OCI-LY7 (cell line): ENCODE data around the gene LSG1. TPM values are rescaled to one million over a fixed set of nuclear protein-coding genes. Genes with fewer than 3 reads are reported as not detected.

ENCODE experiments used
- BruUV-seq: library from RNA; stranded (reverse); fragments of 400-500 nt; replicated peaks from 2 replicates; lab custom pipeline; 2021; lab: Mats Ljungman, UMichigan
- CTCF ChIA-PET: fragments of 300-600 bp; sonication (Branson Sonifier 250); formaldehyde crosslinking; loops from one replicate; lab custom pipeline; 2022; ENCODE audit warnings: antibody characterized with exemption; ENCODE audit not compliant: unreplicated experiment; lab: Charles Lee
- POLR2A ChIA-PET: fragments of 300-600 bp; sonication (Branson Sonifier 250); formaldehyde crosslinking; loops from one replicate; lab custom pipeline; 2022; ENCODE audit warnings: antibody characterized with exemption; lab: Charles Lee
- DNase-seq: peaks from one replicate; pipeline ENCODE4 v3.0.0-alpha.2; 2015; ENCODE audit warnings: low spot score
- H2AFZ ChIP-seq: fragments of 200-600 bp; sonication (generic), shearing (Covaris generic); 2 replicates; pipeline ENCODE4 v1.6.1; 2014; ENCODE audit warnings: mild to moderate bottlenecking, antibody characterized with exemption, low read length, moderate library complexity
- H3K27ac ChIP-seq: fragments of 200-600 bp; sonication (generic); 2 replicates; pipeline ENCODE4 v1.5.1; 2014; ENCODE audit warnings: mixed run types, low read depth, mild to moderate bottlenecking, moderate library complexity, low read length, inconsistent platforms; ENCODE audit not compliant: poor library complexity, severe bottlenecking
- H3K36me3 ChIP-seq: fragments of 200-600 bp; sonication (generic); 2 replicates; pipeline ENCODE4 v1.6.1; 2014; ENCODE audit warnings: mild to moderate bottlenecking, antibody characterized with exemption, low read length, moderate library complexity, mixed read lengths; ENCODE audit not compliant: insufficient read depth
- H3K4me1 ChIP-seq: fragments of 200-600 bp; sonication (generic); 2 replicates; pipeline ENCODE4 v1.5.1; 2014; ENCODE audit warnings: mild to moderate bottlenecking, low read length; ENCODE audit not compliant: insufficient read depth, poor library complexity, severe bottlenecking
- H3K4me2 ChIP-seq: fragments of 200-600 bp; sonication (generic); 2 replicates; pipeline ENCODE4 v1.6.1; 2014; ENCODE audit warnings: mild to moderate bottlenecking, low read length
- H3K4me3 ChIP-seq: fragments of 200-600 bp; sonication (generic); 2 replicates; pipeline ENCODE4 v1.5.1; 2014; ENCODE audit warnings: mild to moderate bottlenecking, low read depth, low read length; ENCODE audit not compliant: poor library complexity, severe bottlenecking
- H3K79me2 ChIP-seq: fragments of 200-600 bp; sonication (generic); 2 replicates; pipeline ENCODE4 v1.6.1; 2016; ENCODE audit warnings: low read depth, mild to moderate bottlenecking, low read length, moderate library complexity, mixed read lengths; ENCODE audit not compliant: insufficient read depth
- H3K9me2 ChIP-seq: fragments of 200-600 bp; sonication (generic); 2 replicates; pipeline ENCODE4 v1.6.1; 2016; ENCODE audit warnings: mild to moderate bottlenecking, low read length, mixed read lengths; ENCODE audit not compliant: insufficient read depth
- H3K9me3 ChIP-seq: fragments of 200-600 bp; sonication (generic); 2 replicates; pipeline ENCODE4 v1.6.1; 2014; ENCODE audit warnings: mild to moderate bottlenecking, mixed run types, low read length, mixed read lengths
- H4K20me1 ChIP-seq: fragments of 200-600 bp; sonication (generic); 2 replicates; pipeline ENCODE4 v1.6.1; 2014; ENCODE audit warnings: mild to moderate bottlenecking, antibody characterized with exemption, low read length, moderate library complexity, mixed read lengths; ENCODE audit not compliant: insufficient read depth
- CTCF ChIP-seq: fragments of 200-600 bp; sonication (generic); conservative IDR thresholded peaks from 2 replicates; pipeline ENCODE4 v1.5.1; 2014; ENCODE audit warnings: mild to moderate bottlenecking, antibody characterized with exemption, low read length, moderate library complexity, mixed read lengths
- EZH2phosphoT487 ChIP-seq: fragments of 200-600 bp; sonication (generic); IDR thresholded peaks from 2 replicates; pipeline ENCODE4 v1.6.1; 2018; ENCODE audit warnings: low read depth, borderline replicate concordance, mild to moderate bottlenecking, mixed run types, antibody characterized with exemption, low read length, moderate library complexity, mixed read lengths
- intact Hi-C: fragments of 100-400 bp; cut with micrococcal nuclease; formaldehyde crosslinking; loops from one replicate; pipeline ENCODE4 v1.10.0; 2022; ENCODE audit not compliant: unreplicated experiment
- total RNA-seq, 2 experiments: library from RNA; depleted of rRNA in 1 of 2; stranded (reverse); fragments of >200 nt in 1 of 2; shearing (Covaris generic) in 1 of 2; gene quantifications; 2 replicates each; pipeline ENCODE4 v1.2.3, GENCODE V29; 2014 to 2022

The LSG1 gene
- total RNA-seq, 2 experiments from 2014 or later = 44.4 to 52.9 TPM

- ChIA-PET CTCF (no interaction called here), POLR2A (interaction anchor here (0.8 kb wide), 1 partner anchor 373 kb away, joined by 3 read pairs; no protein-coding TSS in a partner anchor)
- Histone ChIP-seq H3K36me3 (peaks cover 81% of the 10 kb centered on the region), H3K9me2 (no peaks in the 10 kb centered on the region), H3K4me2 (no peak overlapping the region), H3K9me3 (no peaks in the 10 kb centered on the region), H2AFZ (no peak overlapping the region), H3K27ac (no peak overlapping the region), H3K79me2 (peaks cover 6% of the 10 kb centered on the region), H3K4me3 (no peak overlapping the region), H4K20me1 (no peaks in the 10 kb centered on the region), H3K4me1 (no peaks in the 10 kb centered on the region)
- TF ChIP-seq CTCF (no peak), EZH2phosphoT487 (no peak)
- DNase-seq = no peak
- no TSS peak for BruUV-seq
- intact Hi-C loops = no loop called here
Measured at GRCh38 chr3:194658477-194659242, 13.3 kb downstream of the LSG1 start.

GRCh38 chr3:194657439-194657838 is 14.6 kb downstream of the LSG1 start:
- Histone ChIP-seq H3K4me3 (no peak overlapping the region), H3K9me3 (no peaks in the 10 kb centered on the region), H3K4me1 (no peaks in the 10 kb centered on the region), H3K79me2 (peaks cover 6% of the 10 kb centered on the region), H3K36me3 (peaks cover 87% of the 10 kb centered on the region), H3K27ac (no peak overlapping the region), H2AFZ (no peak overlapping the region), H4K20me1 (no peaks in the 10 kb centered on the region), H3K4me2 (no peak overlapping the region), H3K9me2 (no peaks in the 10 kb centered on the region)
- intact Hi-C loops = no loop called here
- CTCF ChIA-PET = no interaction called here
- no TSS peak for BruUV-seq
- POLR2A ChIA-PET = interaction anchor here (0.6 kb wide), 1 partner anchor 159 kb away, joined by 3 read pairs; no protein-coding TSS in a partner anchor
- TF ChIP-seq CTCF (no peak), EZH2phosphoT487 (no peak)
- DNase-seq = no peak

- Histone ChIP-seq H3K4me2 (no peak overlapping the region), H3K79me2 (peaks cover 6% of the 10 kb centered on the region), H3K9me2 (no peaks in the 10 kb centered on the region), H3K27ac (no peak overlapping the region), H3K4me3 (no peak overlapping the region), H2AFZ (no peak overlapping the region), H4K20me1 (no peaks in the 10 kb centered on the region), H3K9me3 (no peaks in the 10 kb centered on the region), H3K4me1 (no peaks in the 10 kb centered on the region), H3K36me3 (peaks cover 89% of the 10 kb centered on the region)
- POLR2A ChIA-PET = no interaction called here
- DNase-seq = no peak
- intact Hi-C loops = no loop called here
- no peak for TF ChIP-seq CTCF
- no peak for TF ChIP-seq EZH2phosphoT487
- CTCF ChIA-PET = no interaction called here
- BruUV-seq = no TSS peak
Measured at GRCh38 chr3:194654443-194654842, 17.5 kb downstream of the LSG1 start.
